Activated T-cell treated with anti-CD3 and anti-CD28 coated beads for 48 hours (primary cell): ENCODE measurements around the gene TNFSF12.

Experiments used
- DNase-seq: peaks from one replicate; pipeline ENCODE4 v3.0.0-alpha.2; 2020; ENCODE audit warnings: low read depth

Gene TNFSF12

GRCh38 chr17:7570351-7570750, 21.5 kb downstream of the TNFSF12 start:
- no peak for DNase-seq

- no peak for DNase-seq
Observed at GRCh38 chr17:7572338-7572587, 23.4 kb downstream of the TNFSF12 start.

GRCh38 chr17:7572588-7573323, 23.9 kb downstream of the TNFSF12 start:
- DNase-seq = peak; percentile 100

GRCh38 chr17:7573324-7574080, 24.6 kb downstream of the TNFSF12 start:
- peak; percentile 82 for DNase-seq

- no peak for DNase-seq
Observed at GRCh38 chr17:7574176-7574953, 25.5 kb downstream of the TNFSF12 start.

GRCh38 chr17:7575481-7575883, 26.6 kb downstream of the TNFSF12 start:
- no peak for DNase-seq

GRCh38 chr17:7575959-7576358, 27.1 kb downstream of the TNFSF12 start:
- no peak for DNase-seq

GRCh38 chr17:7576432-7576937, 27.6 kb downstream of the TNFSF12 start:
- DNase-seq = no peak

GRCh38 chr17:7577327-7578199, 28.7 kb downstream of the TNFSF12 start:
- DNase-seq = no peak

GRCh38 chr17:7579001-7579833, 30.4 kb downstream of the TNFSF12 start, which contains the start of gene CD68:
CD68 (plus strand) TSS chr17:7579638; CDS start chr17:7579678, 40 bp downstream.
- peak; percentile 71 for DNase-seq

GRCh38 chr17:7579834-7580603, 31.2 kb downstream of the TNFSF12 start:
- no peak for DNase-seq

- no peak for DNase-seq
Observed at GRCh38 chr17:7580604-7581575, 32.0 kb downstream of the TNFSF12 start.

- DNase-seq = no peak
Observed at GRCh38 chr17:7582396-7583252, 33.8 kb downstream of the TNFSF12 start.

- DNase-seq = peak; percentile 94
Observed at GRCh38 chr17:7583253-7584109, 34.6 kb downstream of the TNFSF12 start, which contains the start of gene MPDU1. MPDU1 (plus strand) TSS chr17:7583852; CDS start chr17:7583863, 11 bp downstream.

- no peak for DNase-seq
Observed at GRCh38 chr17:7586673-7587419, 38.0 kb downstream of the TNFSF12 start.
